Muscle layer of duodenum (tissue), 2 donors: ENCODE results near the gene MLPH.
"Not testable (repeated sequence)": the region's sequence is repeated elsewhere in the genome, so short reads cannot be mapped to it uniquely, and the experiment has no call there.

Experiments used
- H3K27ac ChIP-seq: one replicate; pipeline ENCODE4 v1.7.0; 2013; ENCODE audit warnings: mild to moderate bottlenecking, low read length
- H3K27me3 ChIP-seq: one replicate; pipeline ENCODE4 v1.7.0; 2013; ENCODE audit warnings: low read depth, mild to moderate bottlenecking, control low read depth, low read length
- H3K36me3 ChIP-seq, 2 donors: one replicate each; pipeline ENCODE4 v1.7.0; 2013; ENCODE audit warnings: low read length in 2 of 2, control low read depth in 1 of 2, mild to moderate bottlenecking in 1 of 2; ENCODE audit not compliant: insufficient read depth in 2 of 2, control insufficient read depth in 1 of 2
- H3K4me1 ChIP-seq, 2 donors: one replicate each; pipeline ENCODE4 v1.7.0; 2013; ENCODE audit warnings: low read length in 2 of 2, mild to moderate bottlenecking in 2 of 2, control low read depth in 1 of 2, moderate library complexity in 1 of 2; ENCODE audit not compliant: insufficient read depth in 2 of 2, control insufficient read depth in 1 of 2
- H3K4me3 ChIP-seq, 2 donors: one replicate each; pipeline ENCODE4 v1.7.0; 2013; ENCODE audit warnings: low read length in 2 of 2, low read depth in 1 of 2, mild to moderate bottlenecking in 1 of 2
- H3K9me3 ChIP-seq, 2 donors: one replicate each; pipeline ENCODE4 v1.7.0; 2013; ENCODE audit warnings: low read length in 2 of 2, control low read depth in 1 of 2, mild to moderate bottlenecking in 1 of 2; ENCODE audit not compliant: control insufficient read depth in 1 of 2
- donor health status: healthy.

The MLPH gene

DNA sequence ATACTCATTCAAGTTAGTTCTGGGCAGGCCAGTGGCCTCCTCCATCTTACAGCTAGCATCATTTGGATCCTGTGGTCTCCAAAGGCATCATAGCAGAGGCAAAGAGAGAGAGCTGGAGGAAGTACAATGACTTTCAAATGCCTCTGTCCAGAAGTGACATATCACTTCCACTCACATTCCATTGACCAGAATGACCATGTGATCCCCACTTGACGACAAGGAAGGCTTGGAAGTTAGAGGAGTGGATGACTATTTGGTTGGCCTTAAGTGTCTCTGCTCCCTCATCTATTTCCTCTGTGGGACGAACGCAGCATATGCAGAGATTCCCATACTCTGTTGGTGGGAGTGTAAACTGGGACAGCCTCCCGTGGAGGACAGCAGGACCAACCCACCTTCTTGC lies 27.8 kb upstream of the MLPH start:
- Histone ChIP-seq H3K36me3 (no peaks in the 10 kb centered on the region), H3K4me1 (no peaks in the 10 kb centered on the region), H3K27ac (no peak overlapping the region), H3K27me3 (no peaks in the 10 kb centered on the region), H3K9me3 (no peaks in the 10 kb centered on the region), H3K4me3 (no peak overlapping the region)

- Histone ChIP-seq H3K9me3 (no peaks in the 10 kb centered on the region), H3K4me3 (no peak overlapping the region), H3K36me3 (no peaks in the 10 kb centered on the region), H3K27me3 (no peaks in the 10 kb centered on the region), H3K4me1 (no peaks in the 10 kb centered on the region), H3K27ac (no peak overlapping the region)
These were observed 27.3 kb upstream of the MLPH start for GRCh38 chr2:237459741-237460174.

DNA sequence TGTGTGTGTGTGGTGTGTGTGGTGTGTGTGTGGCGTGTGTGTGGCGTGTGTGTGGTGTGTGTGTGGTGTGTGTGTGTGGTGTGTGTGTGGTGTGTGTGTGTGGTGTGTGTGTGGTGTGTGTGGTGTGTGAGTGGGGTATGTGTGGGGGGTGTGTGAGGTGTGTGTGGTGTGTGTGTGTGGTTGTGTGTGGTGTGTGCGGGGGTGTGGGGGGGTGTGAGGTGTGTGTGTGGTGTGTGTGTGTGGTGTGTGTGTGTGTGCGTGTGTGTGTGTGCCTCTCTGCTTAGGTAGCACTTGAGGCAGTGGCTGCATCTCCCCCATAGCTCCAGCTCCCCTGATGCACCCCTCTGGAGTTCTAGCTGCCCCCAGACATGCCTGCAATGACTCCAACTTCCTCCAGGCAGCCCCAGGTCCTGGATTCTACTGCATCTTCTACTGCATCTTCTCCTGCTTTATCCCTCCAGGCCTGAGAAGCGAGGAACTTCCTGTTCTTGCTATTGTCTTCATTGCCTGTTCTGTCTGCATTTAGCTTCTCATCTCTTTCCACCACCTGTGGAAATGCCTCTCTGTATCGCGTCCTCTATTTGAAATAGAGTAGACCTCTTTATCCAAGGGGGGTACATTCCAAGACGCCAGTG lies 22.2 kb upstream of the MLPH start:
- no peaks in the 10 kb centered on the region for H3K36me3 ChIP-seq
- no peak overlapping the region for H3K4me3 ChIP-seq
- no peak overlapping the region for H3K27ac ChIP-seq
- no peaks in the 10 kb centered on the region for H3K9me3 ChIP-seq
- H3K27me3 ChIP-seq: no peaks in the 10 kb centered on the region
- H3K4me1 ChIP-seq: no peaks in the 10 kb centered on the region

- H3K27ac ChIP-seq: no peak overlapping the region
These were observed 21.4 kb upstream of the MLPH start for GRCh38 chr2:237465515-237466148.

DNA sequence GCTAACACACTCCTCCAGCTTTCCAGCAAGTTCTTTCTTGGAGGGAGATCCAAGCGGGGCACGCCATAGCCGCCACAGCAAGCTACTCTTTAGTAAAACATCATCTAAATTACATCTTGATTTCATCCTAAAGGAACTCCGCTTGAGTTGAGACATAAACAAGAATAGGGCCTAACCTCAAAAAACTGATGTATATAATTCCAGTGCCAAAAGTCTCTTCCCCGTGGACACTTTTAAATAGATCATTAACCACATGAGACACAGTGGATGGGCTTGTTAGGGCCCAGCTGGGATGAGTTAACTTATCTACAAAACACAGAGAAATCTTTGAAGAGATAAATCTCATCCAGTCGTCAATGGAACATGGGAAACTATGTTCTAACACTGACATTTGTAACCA lies 20.8 kb upstream of the MLPH start:
- H3K36me3 ChIP-seq: no peaks in the 10 kb centered on the region
- H3K4me3 ChIP-seq: no peak overlapping the region
- H3K4me1 ChIP-seq: no peaks in the 10 kb centered on the region
- H3K27me3 ChIP-seq: no peaks in the 10 kb centered on the region
- no peaks in the 10 kb centered on the region for H3K9me3 ChIP-seq
- H3K27ac ChIP-seq: no peak overlapping the region

More at GRCh38 chr2:237465515-237466148, 21.4 kb upstream of the MLPH start:
- no peaks in the 10 kb centered on the region for H3K9me3 ChIP-seq
- no peaks in the 10 kb centered on the region for H3K36me3 ChIP-seq
- H3K27me3 ChIP-seq: no peaks in the 10 kb centered on the region
- H3K4me3 ChIP-seq: no peak overlapping the region
- no peaks in the 10 kb centered on the region for H3K4me1 ChIP-seq

- no peak overlapping the region for H3K4me3 ChIP-seq
- no peak overlapping the region for H3K27ac ChIP-seq
- peaks cover 0 to 10% of the 10 kb centered on the region in 2 donors for H3K4me1 ChIP-seq
- no peaks in the 10 kb centered on the region for H3K9me3 ChIP-seq
- H3K36me3 ChIP-seq: no peaks in the 10 kb centered on the region
- H3K27me3 ChIP-seq: no peaks in the 10 kb centered on the region
These were observed 19.4 kb upstream of the MLPH start for GRCh38 chr2:237467447-237468179.

DNA sequence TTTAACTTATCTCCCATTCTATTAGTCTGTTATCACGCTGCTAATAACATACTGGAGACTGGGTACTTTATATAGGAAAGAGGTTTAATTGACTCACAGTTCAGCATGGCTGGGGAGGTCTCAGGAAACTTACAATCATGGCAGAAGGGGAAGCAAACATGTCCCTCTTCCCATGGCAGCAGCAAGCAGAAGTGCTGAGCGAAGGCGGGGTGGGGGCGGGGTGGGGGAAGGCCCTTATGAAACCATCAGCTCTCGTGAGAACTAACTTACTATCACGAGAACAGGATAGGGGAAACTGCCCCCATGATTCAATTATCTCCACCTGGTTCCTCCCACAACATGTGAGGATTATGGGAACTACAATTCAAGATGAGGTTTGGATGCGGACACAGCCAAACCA lies 17.6 kb upstream of the MLPH start:
- H3K9me3 ChIP-seq, H3K36me3 ChIP-seq, H3K4me3 ChIP-seq, H3K27ac ChIP-seq, H3K27me3 ChIP-seq: not testable (repeated sequence)
- peaks cover 0 to 16% of the 10 kb centered on the region in 2 donors for H3K4me1 ChIP-seq

GRCh38 chr2:237469849-237470248 lies 17.2 kb upstream of the MLPH start:
- no peak overlapping the region for H3K27ac ChIP-seq
- no peaks in the 10 kb centered on the region for H3K9me3 ChIP-seq
- no peak overlapping the region for H3K4me3 ChIP-seq
- peaks cover 0 to 4% of the 10 kb centered on the region in 2 donors for H3K36me3 ChIP-seq
- peaks cover 0 to 20% of the 10 kb centered on the region in 2 donors for H3K4me1 ChIP-seq
- no peaks in the 10 kb centered on the region for H3K27me3 ChIP-seq

DNA sequence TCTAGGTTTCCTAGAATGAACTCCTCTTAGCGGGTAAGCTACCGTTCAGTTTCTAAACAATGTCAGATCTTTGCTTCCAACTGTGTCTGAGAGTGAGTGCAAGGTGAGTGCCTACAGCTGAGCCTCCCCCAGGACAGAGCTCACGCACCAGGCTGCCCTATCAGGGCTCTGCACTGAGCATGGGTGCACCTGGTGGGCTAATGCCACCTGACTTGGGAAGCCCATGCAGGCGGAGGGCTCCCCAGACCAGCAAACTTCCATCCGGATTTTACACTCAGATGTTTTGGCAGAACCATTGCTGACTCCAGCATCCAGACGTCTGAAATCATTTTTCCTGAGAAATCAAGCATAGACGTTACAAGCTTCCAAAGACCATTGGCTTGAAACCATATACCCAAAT lies 16.1 kb upstream of the MLPH start:
- peaks cover 0 to 21% of the 10 kb centered on the region in 2 donors for H3K4me1 ChIP-seq
- H3K9me3 ChIP-seq: no peaks in the 10 kb centered on the region
- H3K4me3 ChIP-seq: no peak overlapping the region
- no peaks in the 10 kb centered on the region for H3K27me3 ChIP-seq
- H3K36me3 ChIP-seq: peaks cover 0 to 7% of the 10 kb centered on the region in 2 donors
- no peak overlapping the region for H3K27ac ChIP-seq

- Histone ChIP-seq H3K36me3 (peaks cover 0 to 7% of the 10 kb centered on the region in 2 donors), H3K4me1 (peaks cover 0 to 21% of the 10 kb centered on the region in 2 donors), H3K27ac (no peak overlapping the region), H3K9me3 (no peaks in the 10 kb centered on the region), H3K27me3 (no peaks in the 10 kb centered on the region), H3K4me3 (no peak overlapping the region)
These were observed 15.4 kb upstream of the MLPH start for GRCh38 chr2:237471438-237472186.

- peaks cover 0 to 21% of the 10 kb centered on the region in 2 donors for H3K4me1 ChIP-seq
- H3K4me3 ChIP-seq: no peak overlapping the region
- no peaks in the 10 kb centered on the region for H3K27me3 ChIP-seq
- H3K36me3 ChIP-seq: peaks cover 0 to 7% of the 10 kb centered on the region in 2 donors
- no peaks in the 10 kb centered on the region for H3K9me3 ChIP-seq
- H3K27ac ChIP-seq: no peak overlapping the region
These were observed 14.8 kb upstream of the MLPH start for GRCh38 chr2:237472187-237472712.
